H1 (cell line): ENCODE results near the gene HECTD4. TPM values are rescaled to one million over a fixed set of nuclear protein-coding genes. Genes with fewer than 3 reads are reported as not detected.

Source experiments
- CTCF ChIA-PET: fragments of 300-600 bp; sonication (Branson Sonifier 250); formaldehyde crosslinking; loops from one replicate; lab custom pipeline; 2021; ENCODE audit not compliant: partially characterized antibody; lab: Charles Lee
- POLR2A ChIA-PET: fragments of 300-600 bp; sonication (Branson Sonifier 250); formaldehyde crosslinking; loops from one replicate; lab custom pipeline; 2021; ENCODE audit warnings: inconsistent platforms; ENCODE audit not compliant: partially characterized antibody; lab: Charles Lee
- DNase-seq, 2 experiments: peaks; one replicate each; pipeline versions ENCODE4 v3.0.0 to v3.0.0-alpha.2; 2010 to 2022; ENCODE audit warnings: low spot score in 2 of 2, low read depth in 1 of 2, mixed read lengths in 1 of 2
- FAIRE-seq: peaks from 2 replicates; lab custom pipeline; 2011; peaks lifted over from hg19 to GRCh38; lab: Jason Lieb, UNC
- H2AFZ ChIP-seq: 2 replicates; pipeline ENCODE4 v1.8.1; 2012; ENCODE audit warnings: low read length, inconsistent platforms
- H2AK5ac ChIP-seq: 2 replicates; pipeline ENCODE4 v1.6.1; 2013; ENCODE audit warnings: low read depth, low read length
- H2BK120ac ChIP-seq: replicated peaks from 2 replicates; pipeline ENCODE3; 2013; ENCODE audit warnings: low read depth, low read length, inconsistent platforms
- H2BK12ac ChIP-seq: 2 replicates; pipeline ENCODE4 v1.6.1; 2013; ENCODE audit warnings: low read depth, low read length
- H2BK15ac ChIP-seq: 2 replicates; pipeline ENCODE4 v1.6.1; 2013; ENCODE audit warnings: low read length
- H2BK20ac ChIP-seq: 2 replicates; pipeline ENCODE4 v1.6.1; 2013; ENCODE audit warnings: low read length
- H2BK5ac ChIP-seq: 2 replicates; pipeline ENCODE4 v1.6.1; 2013; ENCODE audit warnings: low read depth, low read length
- H3K14ac ChIP-seq: 2 replicates; pipeline ENCODE4 v1.6.1; 2013; ENCODE audit warnings: inconsistent platforms; ENCODE audit not compliant: insufficient read length
- H3K18ac ChIP-seq: 2 replicates; pipeline ENCODE4 v1.6.1; 2013; ENCODE audit warnings: low read length; ENCODE audit errors: extremely low read depth
- H3K23ac ChIP-seq: 2 replicates; pipeline ENCODE4 v1.6.1; 2013; ENCODE audit warnings: inconsistent platforms; ENCODE audit not compliant: insufficient read length
- H3K23me2 ChIP-seq: 2 replicates; pipeline ENCODE4 v1.6.1; 2013; ENCODE audit warnings: low read depth, low read length
- H3K27ac ChIP-seq: 2 replicates; pipeline ENCODE4 v1.6.1; 2011; ENCODE audit warnings: low read depth, low read length, inconsistent platforms
- H3K27me3 ChIP-seq, 4 experiments: replicated peaks in 1 of 4; 1 replicate in 1 of 4; 2 replicates in 3 of 4; pipeline versions ENCODE4 v1.6.1 to v1.8.1; 2011 to 2013; ENCODE audit warnings: low read length in 3 of 4, mild to moderate bottlenecking in 3 of 4, inconsistent platforms in 2 of 4, mixed read lengths in 2 of 4, moderate library complexity in 1 of 4; ENCODE audit not compliant: control insufficient read depth in 3 of 4, insufficient read depth in 3 of 4; ENCODE audit errors: extremely low read depth in 1 of 4
- H3K36me3 ChIP-seq, 4 experiments: 2 replicates each; pipeline versions ENCODE4 v1.6.1 to v1.8.1; 2011 to 2013; ENCODE audit warnings: mild to moderate bottlenecking in 4 of 4, low read length in 3 of 4, moderate library complexity in 2 of 4, control low read depth in 1 of 4, inconsistent platforms in 1 of 4; ENCODE audit not compliant: insufficient read depth in 4 of 4, control insufficient read depth in 2 of 4
- H3K4ac ChIP-seq: replicated peaks from 2 replicates; pipeline ENCODE3; 2013; ENCODE audit warnings: low read length, low read depth, mixed read lengths, inconsistent platforms; ENCODE audit not compliant: insufficient read length
- H3K4me1 ChIP-seq, 4 experiments: replicated peaks in 1 of 4; 1 replicate in 1 of 4; 2 replicates in 3 of 4; pipeline versions ENCODE4 v1.6.1 to v1.8.1; 2011 to 2013; ENCODE audit warnings: low read length in 3 of 4, inconsistent platforms in 2 of 4, mixed read lengths in 1 of 4; ENCODE audit not compliant: insufficient read depth in 4 of 4, control insufficient read depth in 3 of 4
- H3K4me2 ChIP-seq, 2 experiments: 2 replicates each; pipeline versions ENCODE4 v1.6.1 to v1.8.1; 2011 to 2013; ENCODE audit warnings: low read depth in 2 of 2, low read length in 2 of 2, control low read depth in 1 of 2, inconsistent platforms in 1 of 2, mild to moderate bottlenecking in 1 of 2; ENCODE audit not compliant: insufficient read depth in 1 of 2
- H3K4me3 ChIP-seq, 4 experiments: fragments of 200-600, 300-600 bp in 1 of 4; sonication (generic), shearing (Covaris generic), sonication (Bioruptor Twin) in 1 of 4; 2 replicates each; pipeline versions ENCODE4 v1.5.1 to v1.8.1; 2011 to 2016; ENCODE audit warnings: low read length in 4 of 4, low read depth in 3 of 4, control low read depth in 2 of 4, inconsistent platforms in 2 of 4, mild to moderate bottlenecking in 2 of 4, mixed read lengths in 1 of 4, moderate library complexity in 1 of 4; ENCODE audit not compliant: insufficient read depth in 2 of 4; ENCODE audit errors: extremely low read depth in 1 of 4
- H3K56ac ChIP-seq: replicated peaks from 2 replicates; pipeline ENCODE3; 2013; ENCODE audit warnings: low read depth, mild to moderate bottlenecking, mixed read lengths, low read length, inconsistent platforms; ENCODE audit not compliant: insufficient read length
- H3K79me1 ChIP-seq: 2 replicates; pipeline ENCODE4 v1.6.1; 2013; ENCODE audit warnings: low read depth, low read length, control low read depth
- H3K79me2 ChIP-seq, 2 experiments: 2 replicates each; pipeline versions ENCODE4 v1.6.1 to v1.8.1; 2012 to 2013; ENCODE audit warnings: low read length in 2 of 2, mild to moderate bottlenecking in 2 of 2, inconsistent platforms in 1 of 2; ENCODE audit not compliant: insufficient read depth in 2 of 2, control insufficient read depth in 1 of 2
- H3K9ac ChIP-seq, 4 experiments: replicated peaks in 1 of 4; 1 replicate in 1 of 4; 2 replicates in 3 of 4; pipeline versions ENCODE4 v1.6.1 to v1.8.1; 2011 to 2013; ENCODE audit warnings: low read depth in 3 of 4, low read length in 3 of 4, control low read depth in 2 of 4, mild to moderate bottlenecking in 2 of 4, moderate library complexity in 2 of 4, inconsistent platforms in 1 of 4; ENCODE audit errors: extremely low read depth in 1 of 4
- H3K9me3 ChIP-seq, 2 experiments: 2 replicates each; pipeline versions ENCODE4 v1.6.1 to v1.8.1; 2012 to 2013; ENCODE audit warnings: mild to moderate bottlenecking in 2 of 2, moderate library complexity in 2 of 2, control low read depth in 1 of 2, inconsistent platforms in 1 of 2, low read depth in 1 of 2, low read length in 1 of 2, mixed read lengths in 1 of 2; ENCODE audit not compliant: insufficient read depth in 2 of 2
- H4K20me1 ChIP-seq, 2 experiments: replicated peaks in 1 of 2; 2 replicates each; pipeline versions ENCODE3 to v1.8.1; 2011 to 2013; ENCODE audit warnings: inconsistent platforms in 2 of 2, low read length in 2 of 2, mild to moderate bottlenecking in 1 of 2; ENCODE audit not compliant: insufficient read depth in 2 of 2, control insufficient read depth in 1 of 2
- H4K5ac ChIP-seq: 2 replicates; pipeline ENCODE4 v1.6.1; 2013; ENCODE audit warnings: low read length, low read depth, mixed read lengths, inconsistent platforms; ENCODE audit not compliant: insufficient read length
- H4K8ac ChIP-seq: 2 replicates; pipeline ENCODE4 v1.8.0; 2013; ENCODE audit warnings: mild to moderate bottlenecking, moderate library complexity, low read length, inconsistent platforms; ENCODE audit not compliant: insufficient read depth; ENCODE audit errors: extremely low read depth
- H4K91ac ChIP-seq: replicated peaks from 2 replicates; pipeline ENCODE3; 2013; ENCODE audit warnings: low read length, mixed read lengths, inconsistent platforms; ENCODE audit not compliant: insufficient read length
- CREB1 ChIP-seq: IDR thresholded peaks from 2 replicates; pipeline ENCODE4 v1.6.1; 2012; ENCODE audit warnings: inconsistent platforms
- E2F6 ChIP-seq: IDR thresholded peaks from 2 replicates; pipeline ENCODE4 v1.6.1; 2012; ENCODE audit warnings: inconsistent platforms
- FOSL1 ChIP-seq: IDR thresholded peaks from 2 replicates; pipeline ENCODE4 v1.6.1; 2011; ENCODE audit warnings: mild to moderate bottlenecking, low read depth, low read length, moderate library complexity; ENCODE audit not compliant: insufficient read depth
- HDAC6 ChIP-seq: IDR thresholded peaks from one replicate; pipeline ENCODE4 v1.7.1; 2012; ENCODE audit warnings: low read depth, mild to moderate bottlenecking, inconsistent platforms, low read length, moderate library complexity
- NRF1 ChIP-seq: IDR thresholded peaks from 2 replicates; pipeline ENCODE4 v1.6.1; 2011; ENCODE audit warnings: mild to moderate bottlenecking, low read depth, low read length, improper control_type of control experiment
- RBBP5 ChIP-seq: IDR thresholded peaks from 2 replicates; pipeline ENCODE4 v1.7.1; 2012; ENCODE audit warnings: low read depth, mild to moderate bottlenecking, inconsistent platforms, low read length, moderate library complexity, borderline replicate concordance
- SP2 ChIP-seq: IDR thresholded peaks from 2 replicates; pipeline ENCODE4 v1.6.1; 2012; ENCODE audit warnings: mild to moderate bottlenecking, low read length, inconsistent platforms
- WGBS, 2 experiments: shearing (Covaris generic) in 1 of 2; methylation state at CpG; one replicate each; pipeline versions ENCODE4 v1.1.6 to v1.1.7; 2013 to 2015; ENCODE audit warnings: low lambda C conversion rate in 2 of 2, mixed read lengths in 2 of 2, inconsistent platforms in 1 of 2, low coverage in 1 of 2, missing lambda C conversion rate in 1 of 2; ENCODE audit not compliant: insufficient replicate concordance in 2 of 2, insufficient coverage in 1 of 2, insufficient read length in 1 of 2; ENCODE audit errors: extremely low coverage in 1 of 2, missing lambda C conversion rate in 1 of 2; 5-methylcytosine and 5-hydroxymethylcytosine counted together
- polyA plus RNA-seq, 7 experiments: library from polyadenylated mRNA; depleted of rRNA in 3 of 7; stranded (reverse) in 5 of 7; unstranded in 2 of 7; fragments of >200 nt in 5 of 7; fragments of 200-250 nt in 2 of 7; gene quantifications; 1 replicate in 5 of 7; 2 replicates in 1 of 7; 4 replicates in 1 of 7; pipeline versions ENCODE4 v1.2.1 to v1.2.3, GENCODE V29; 2011 to 2013; ENCODE audit warnings: missing spikeins in 2 of 7, mixed read lengths in 2 of 7
- total RNA-seq: library from RNA; stranded (reverse); fragmentation: NEBNext Ultra II Directional; extraction: Animal tissue kit (Norgen Biotek cat#: 25700); gene quantifications from 2 replicates; pipeline ENCODE4 v1.2.1, GENCODE V29; 2021
- TF ChIP-seq, protein P1 (sequence below): IDR thresholded peaks from 2 replicates; pipeline ENCODE4 v1.6.1; 2012; ENCODE audit warnings: low read length, inconsistent platforms

HECTD4 gene
- total and polyA plus RNA-seq, 2 of the 8 experiments (the other 6 are each of a cell fraction or from before 2014, with no cell fraction given) = 6.5 to 33.7 TPM

DNA sequence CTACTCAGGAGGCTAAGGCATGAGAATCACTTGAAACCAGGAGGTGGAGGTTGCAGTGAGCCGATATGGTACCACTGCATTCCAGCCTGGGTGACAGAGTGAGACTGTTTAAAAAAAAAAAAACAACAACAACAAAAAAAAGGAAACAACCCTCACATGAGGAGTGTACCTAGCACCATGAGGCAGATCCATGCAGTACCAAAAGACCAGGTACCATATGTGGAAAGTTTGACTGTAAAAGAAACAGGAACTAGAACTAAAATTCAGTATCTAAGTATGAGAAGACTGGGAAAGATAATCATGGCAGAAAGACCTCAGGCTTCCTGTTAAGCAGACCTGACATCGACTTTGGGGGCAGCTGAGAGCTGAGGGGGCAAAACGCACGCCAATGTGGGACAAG, 201.8 kb downstream of the HECTD4 start:
- no peak overlapping the region for H2BK15ac ChIP-seq
- FAIRE-seq (no peak), DNase-seq (no peak)
- H3K36me3 ChIP-seq = peaks cover 7 to 24% (median 14%) of the 10 kb centered on the region in 4 experiments; a peak in 7 of 8 replicates
- H4K91ac ChIP-seq = no peak overlapping the region
- no peak overlapping the region for H3K4me2 ChIP-seq
- no peak overlapping the region for H4K8ac ChIP-seq
- no peak overlapping the region for H4K5ac ChIP-seq
- no peaks in the 10 kb centered on the region for H4K20me1 ChIP-seq
- CTCF ChIA-PET = interaction anchor here (1.2 to 7.4 kb wide), 2 partner anchors 8 to 17 kb away, joined by 5 to 43 read pairs; no protein-coding TSS in a partner anchor
- no peak overlapping the region for H2AFZ ChIP-seq
- no peak overlapping the region for H2BK12ac ChIP-seq
- peaks cover 9 to 22% (median 12%) of the 10 kb centered on the region in 4 experiments; a peak in 6 of 7 replicates for H3K4me1 ChIP-seq
- no peak for TF ChIP-seq HDAC6
- TF ChIP-seq FOSL1 = no peak
- TF ChIP-seq E2F6 = no peak
- TF ChIP-seq CREB1 = no peak
- TF ChIP-seq NRF1 = no peak
- no peak for TF ChIP-seq RBBP5
- no peak for TF ChIP-seq SP2
- TF ChIP-seq, protein P1, sequence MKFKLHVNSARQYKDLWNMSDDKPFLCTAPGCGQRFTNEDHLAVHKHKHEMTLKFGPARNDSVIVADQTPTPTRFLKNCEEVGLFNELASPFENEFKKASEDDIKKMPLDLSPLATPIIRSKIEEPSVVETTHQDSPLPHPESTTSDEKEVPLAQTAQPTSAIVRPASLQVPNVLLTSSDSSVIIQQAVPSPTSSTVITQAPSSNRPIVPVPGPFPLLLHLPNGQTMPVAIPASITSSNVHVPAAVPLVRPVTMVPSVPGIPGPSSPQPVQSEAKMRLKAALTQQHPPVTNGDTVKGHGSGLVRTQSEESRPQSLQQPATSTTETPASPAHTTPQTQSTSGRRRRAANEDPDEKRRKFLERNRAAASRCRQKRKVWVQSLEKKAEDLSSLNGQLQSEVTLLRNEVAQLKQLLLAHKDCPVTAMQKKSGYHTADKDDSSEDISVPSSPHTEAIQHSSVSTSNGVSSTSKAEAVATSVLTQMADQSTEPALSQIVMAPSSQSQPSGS = no peak
- H3K9ac ChIP-seq = no peak overlapping the region
- no peak overlapping the region for H3K27ac ChIP-seq
- no peak overlapping the region for H3K23ac ChIP-seq
- WGBS, 2 experiments = 95% methylated on average over 4 of the region's 4 CpGs; no CpG with 5 or more reads in 1 of the 2 experiments
- H3K4ac ChIP-seq = no peak overlapping the region
- 0 out of 2 replicates have a peak, but pooled peaks cover 2% of the 10 kb centered on the region for H3K23me2 ChIP-seq
- no peaks in the 10 kb centered on the region for H3K27me3 ChIP-seq
- H3K79me2 ChIP-seq = no peaks in the 10 kb centered on the region
- H3K4me3 ChIP-seq = no peak overlapping the region
- H2AK5ac ChIP-seq = no peak overlapping the region
- no peak overlapping the region for H2BK5ac ChIP-seq
- no peak overlapping the region for H3K18ac ChIP-seq
- H3K56ac ChIP-seq = no peak overlapping the region
- H3K14ac ChIP-seq = no peak overlapping the region
- H2BK20ac ChIP-seq = no peak overlapping the region
- H2BK120ac ChIP-seq = no peak overlapping the region
- no peaks in the 10 kb centered on the region for H3K9me3 ChIP-seq
- POLR2A ChIA-PET = no interaction called here
- no peaks in the 10 kb centered on the region for H3K79me1 ChIP-seq
